AG09309 (cell line): ENCODE measurements around the gene PHLDB2.
A peak's percentile ranks its signal among the peaks of the same experiment; 100 is the strongest.

ENCODE experiments used
- DNase-seq: peaks from one replicate; pipeline ENCODE4 v3.0.0-alpha.2; 2010; ENCODE audit warnings: low read depth
- H3K4me3 ChIP-seq: 2 replicates; pipeline ENCODE4 v1.5.1; 2011; ENCODE audit warnings: mild to moderate bottlenecking, low read depth, low read length, moderate library complexity; ENCODE audit not compliant: control insufficient read depth
- CTCF ChIP-seq: IDR thresholded peaks from 2 replicates; pipeline ENCODE4 v1.5.1; 2011; ENCODE audit warnings: mild to moderate bottlenecking, low read depth, low read length, inconsistent platforms; ENCODE audit not compliant: insufficient read depth, control insufficient read depth; ENCODE audit errors: missing control alignments

The PHLDB2 gene

GRCh38 chr3:111885578-111885977 lies 26.5 kb downstream of the PHLDB2 start:
- DNase-seq: no peak
- no peak overlapping the region for H3K4me3 ChIP-seq
- no peak for TF ChIP-seq CTCF

GRCh38 chr3:111890051-111890580 lies 31.1 kb downstream of the PHLDB2 start:
- H3K4me3 ChIP-seq: no peak overlapping the region
- DNase-seq: no peak
- TF ChIP-seq CTCF: no peak

- no peak for DNase-seq
- no peak overlapping the region for H3K4me3 ChIP-seq
- TF ChIP-seq CTCF: no peak
Measured at GRCh38 chr3:111892070-111892469, 33.0 kb downstream of the PHLDB2 start.

- DNase-seq: no peak
Measured at GRCh38 chr3:111895071-111895470, 36.0 kb downstream of the PHLDB2 start.

GRCh38 chr3:111899966-111900365 lies 40.9 kb downstream of the PHLDB2 start:
- no peak for TF ChIP-seq CTCF
- DNase-seq: no peak
- H3K4me3 ChIP-seq: no peak overlapping the region

More at GRCh38 chr3:111895071-111895470, 36.0 kb downstream of the PHLDB2 start:
- TF ChIP-seq CTCF: peak; percentile 47
- H3K4me3 ChIP-seq: no peak overlapping the region

- no peak for TF ChIP-seq CTCF
- H3K4me3 ChIP-seq: no peak overlapping the region
Measured at GRCh38 chr3:111901637-111902036, 42.6 kb downstream of the PHLDB2 start.

GRCh38 chr3:111902534-111902933 lies 43.5 kb downstream of the PHLDB2 start:
- H3K4me3 ChIP-seq: no peak overlapping the region
- TF ChIP-seq CTCF: no peak
- DNase-seq: no peak

More at GRCh38 chr3:111901637-111902036, 42.6 kb downstream of the PHLDB2 start:
- DNase-seq: no peak
